C4-2B (cell line): ENCODE results near the gene CCDC87.

ENCODE experiments used
- CTCF ChIP-seq: fragments of 450-650 bp; conservative IDR thresholded peaks from 2 replicates; pipeline ENCODE4 v1.5.1; 2017; ENCODE audit warnings: mild to moderate bottlenecking
- ZFX ChIP-seq: fragments of 450-650 bp; IDR thresholded peaks from 2 replicates; pipeline ENCODE4 v1.6.1; 2017

- no peak for TF ChIP-seq CTCF
- TF ChIP-seq ZFX = no peak
Measured at GRCh38 chr11:66600219-66600618, 7.4 kb upstream of the CCDC87 start.
